NCI-H2227 (cell line): ENCODE data around the gene GID8.
A peak's percentile ranks its signal among the peaks of the same experiment; 100 is the strongest.
"Not testable (repeated sequence)": the region's sequence is repeated elsewhere in the genome, so short reads cannot be mapped to it uniquely, and the experiment has no call there.

Experiments
- DNase-seq: peaks from one replicate; lab custom pipeline; 2025; ENCODE audit not compliant: unreplicated experiment; lab: John Stamatoyannopoulos, UW

GID8 gene

GRCh38 chr20:62921119-62921687 is 16.7 kb upstream of the GID8 start:
- peak; percentile 74 for DNase-seq

DNA sequence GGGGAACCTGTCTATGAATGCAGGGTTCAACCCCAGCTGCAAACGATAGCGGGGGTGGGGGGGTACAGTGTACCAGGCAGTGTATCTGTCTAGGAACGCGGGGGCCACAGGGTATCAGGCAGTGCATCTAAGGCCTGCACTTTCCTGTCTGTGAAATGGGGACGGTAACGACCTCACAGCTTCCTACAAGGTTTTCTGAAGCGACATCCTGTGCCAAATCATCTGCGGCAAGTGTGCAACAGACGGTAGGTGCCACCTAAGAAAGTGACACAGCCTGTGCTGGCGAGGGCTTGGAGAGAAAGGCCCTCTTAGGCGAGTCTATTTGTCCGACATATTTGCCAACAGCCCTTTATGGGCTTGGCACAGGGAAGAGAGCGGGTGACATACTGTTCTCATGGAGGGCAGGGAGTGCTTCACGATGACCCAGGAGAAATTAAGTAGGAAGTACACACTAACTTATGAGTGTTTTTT is 15.5 kb upstream of the GID8 start:
- DNase-seq, result no peak

DNA sequence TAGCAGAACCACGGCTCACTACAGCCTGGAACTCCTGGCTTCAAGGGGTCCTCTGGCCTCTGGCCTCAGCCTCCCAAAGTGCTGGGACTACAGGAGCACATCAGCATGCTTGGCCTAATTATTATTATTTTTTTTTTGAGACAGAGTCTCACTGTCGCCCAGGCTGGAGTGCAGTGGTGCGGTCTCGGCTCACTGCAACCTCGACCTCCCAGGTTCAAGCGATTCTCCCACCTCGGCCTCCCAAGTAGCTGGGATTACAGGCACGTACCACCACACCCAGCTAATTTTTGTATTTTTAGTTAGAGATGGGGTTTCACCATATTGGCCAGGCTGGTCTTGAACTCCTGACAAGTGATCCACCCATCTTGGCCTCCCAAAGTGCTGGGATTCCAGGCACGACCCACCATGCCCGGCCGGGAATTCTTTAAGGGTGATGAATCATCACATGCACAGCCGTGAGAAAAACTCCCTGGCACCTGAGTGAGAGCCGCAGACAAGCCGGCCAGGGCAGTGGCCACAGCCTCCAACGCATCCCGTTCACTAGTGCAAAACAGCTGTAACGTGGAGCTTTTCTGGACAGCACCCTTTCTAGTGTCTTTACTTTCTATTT is 14.8 kb upstream of the GID8 start:
- not testable (repeated sequence) for DNase-seq

DNA sequence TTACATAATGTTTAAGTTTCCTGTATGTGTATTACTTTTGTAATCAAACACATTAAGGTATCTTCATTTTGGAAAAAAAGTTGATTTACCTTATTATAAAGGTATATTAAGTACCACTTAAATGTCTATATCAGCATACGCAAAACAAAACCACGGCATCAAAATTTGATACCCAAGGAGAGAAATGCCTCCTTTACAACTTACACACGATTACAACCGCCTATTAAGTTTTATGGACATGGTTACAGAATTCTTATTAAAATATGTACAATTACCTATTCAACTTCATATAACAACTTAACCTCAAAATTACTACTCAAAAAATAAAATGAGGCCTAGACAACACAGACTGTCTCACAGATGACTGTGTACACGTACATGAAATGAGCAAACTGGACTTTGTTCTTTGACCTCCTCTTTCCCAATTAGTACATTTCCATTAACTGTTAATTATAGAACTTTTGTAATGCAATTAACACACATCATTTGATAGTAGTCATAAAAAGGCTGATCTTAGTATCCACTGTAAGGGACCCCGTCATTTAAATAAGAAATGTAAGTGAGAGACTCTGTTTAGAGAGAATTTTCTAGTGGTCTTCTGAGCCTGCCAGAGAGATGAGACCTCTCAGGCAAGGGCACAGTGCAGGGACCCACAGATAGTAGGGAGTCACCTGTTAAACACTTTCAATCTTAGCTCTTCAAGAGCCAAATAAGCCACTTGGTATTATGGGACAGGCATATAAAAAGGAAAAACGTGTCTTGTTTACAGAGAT is 14.1 kb upstream of the GID8 start:
- no peak for DNase-seq

- DNase-seq, result peak; percentile 47
Observed at GRCh38 chr20:62924442-62925075, 13.4 kb upstream of the GID8 start.

- no peak for DNase-seq
Observed at GRCh38 chr20:62925076-62925419, 12.9 kb upstream of the GID8 start.

DNA sequence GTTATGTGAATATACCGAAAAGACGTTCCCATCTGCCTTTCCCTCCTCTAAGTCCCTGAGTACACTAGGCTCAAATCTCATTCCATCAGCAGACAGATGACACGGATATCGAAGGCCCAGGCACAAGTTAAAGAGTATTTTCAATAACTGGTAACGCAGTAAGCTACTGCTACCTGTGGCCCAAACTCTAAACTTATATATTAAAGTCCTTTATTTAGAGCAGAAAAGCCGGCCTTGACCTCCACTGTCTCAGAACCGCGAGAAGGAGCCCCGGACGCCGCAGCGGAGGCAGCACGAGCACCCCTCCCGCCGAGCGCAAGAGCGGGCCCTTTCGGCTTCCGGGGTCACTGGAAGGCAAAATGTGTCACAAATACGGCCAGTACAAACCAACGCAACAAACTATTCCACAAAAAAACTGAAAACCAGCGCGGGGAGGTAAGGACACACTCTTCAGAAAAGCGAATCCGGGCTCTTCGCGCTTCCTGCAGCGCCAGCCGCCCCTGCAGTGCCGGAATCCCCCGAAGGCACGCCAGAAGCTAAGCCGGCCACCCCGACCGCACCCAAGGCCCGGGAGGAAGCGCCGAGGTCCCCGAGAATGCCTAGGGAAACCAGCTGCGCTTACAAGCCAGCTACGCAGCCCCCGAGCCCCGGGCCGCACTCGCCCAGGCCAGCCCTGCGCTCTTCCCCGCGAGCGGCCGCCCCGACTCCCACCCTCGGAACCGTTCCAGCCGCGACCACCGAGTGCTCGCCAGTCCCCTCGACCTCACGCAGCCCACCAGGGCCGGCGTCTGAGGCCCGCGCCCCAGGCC is 12.3 kb upstream of the GID8 start:
- DNase-seq, result peak; percentile 57

GRCh38 chr20:62926229-62927127 is 11.5 kb upstream of the GID8 start, which contains the start of gene DIDO1:
Gene DIDO1, minus strand, starts transcription at chr20:62926505.
- DNase-seq, result peak; percentile 95

DNA sequence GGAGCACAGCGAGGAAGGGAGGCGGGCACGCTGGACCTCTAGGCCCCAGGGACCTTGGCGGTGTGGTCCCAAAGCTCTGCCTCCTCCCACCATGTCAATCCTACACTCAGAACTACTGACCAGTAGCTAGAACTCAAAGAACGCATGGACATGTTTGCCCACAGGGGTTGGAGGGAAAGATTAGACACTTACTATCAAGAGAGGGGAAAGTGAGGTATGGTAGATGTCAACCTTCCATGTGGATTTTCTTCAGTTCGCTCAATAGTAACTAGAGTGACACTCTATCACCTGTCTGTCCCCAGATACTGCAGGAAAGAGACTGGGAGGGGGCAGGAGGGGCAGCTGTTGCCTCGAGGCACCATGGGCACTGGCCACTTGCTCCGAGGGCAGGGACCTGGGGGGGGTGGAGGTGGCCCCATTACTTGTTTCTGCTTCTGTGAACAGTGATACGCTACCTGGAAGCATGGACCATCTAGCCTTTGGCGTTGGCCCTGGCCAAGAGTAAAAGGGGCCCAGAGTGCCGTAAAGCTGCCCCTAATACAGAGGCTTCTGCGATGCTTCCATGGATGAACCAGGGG is 10.7 kb upstream of the GID8 start:
- no peak for DNase-seq

- no peak for DNase-seq
Observed at GRCh38 chr20:62928246-62928939, 9.6 kb upstream of the GID8 start.

- peak; percentile 63 for DNase-seq
Observed at GRCh38 chr20:62929051-62929538, 8.9 kb upstream of the GID8 start.

DNA sequence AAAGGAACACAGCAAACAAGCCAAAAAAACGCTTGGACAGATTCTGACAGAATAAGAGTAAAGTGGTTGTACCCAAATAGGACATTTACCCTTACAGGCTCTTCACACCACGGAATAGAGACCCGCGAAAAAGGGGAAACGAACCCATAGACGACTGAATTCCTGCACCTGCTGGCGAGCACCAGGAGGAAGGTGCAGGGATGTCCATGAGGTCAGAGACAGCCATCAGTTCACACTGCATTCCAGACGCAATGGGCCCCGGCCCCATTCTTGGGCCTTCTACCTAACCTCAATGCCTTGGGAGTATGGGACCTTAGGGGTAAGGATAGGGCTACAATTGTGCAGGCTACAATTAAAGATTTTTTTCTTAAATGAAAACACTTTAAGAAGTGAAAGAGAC is 6.5 kb upstream of the GID8 start:
- DNase-seq, result no peak

DNA sequence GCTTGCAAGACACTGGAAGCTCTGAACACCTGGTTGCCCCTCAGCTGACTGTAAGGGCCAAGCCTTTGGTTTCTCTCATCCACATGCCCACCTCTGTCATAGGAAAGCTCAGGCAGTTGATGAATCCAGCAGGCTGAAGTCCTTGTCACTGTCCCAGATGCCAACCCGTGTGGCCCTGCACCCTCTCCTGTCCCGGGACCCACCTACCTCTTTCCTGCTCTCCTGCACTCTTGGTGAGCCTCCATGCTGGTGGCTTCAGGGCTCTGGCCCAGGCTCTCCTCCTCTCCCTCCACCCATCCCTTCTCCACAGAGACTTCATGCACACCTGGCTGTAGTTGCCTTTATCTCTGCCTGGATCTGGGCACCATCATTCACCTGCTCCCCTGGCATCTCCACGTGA is 4.0 kb upstream of the GID8 start:
- DNase-seq, result no peak

- no peak for DNase-seq
Observed at GRCh38 chr20:62935204-62935967, 2.6 kb upstream of the GID8 start.

GRCh38 chr20:62935968-62936585 is 1.9 kb upstream of the GID8 start:
- no peak for DNase-seq

- DNase-seq, result peak; percentile 99
Observed at GRCh38 chr20:62937268-62938104, 461 bp upstream of the GID8 start.

DNA sequence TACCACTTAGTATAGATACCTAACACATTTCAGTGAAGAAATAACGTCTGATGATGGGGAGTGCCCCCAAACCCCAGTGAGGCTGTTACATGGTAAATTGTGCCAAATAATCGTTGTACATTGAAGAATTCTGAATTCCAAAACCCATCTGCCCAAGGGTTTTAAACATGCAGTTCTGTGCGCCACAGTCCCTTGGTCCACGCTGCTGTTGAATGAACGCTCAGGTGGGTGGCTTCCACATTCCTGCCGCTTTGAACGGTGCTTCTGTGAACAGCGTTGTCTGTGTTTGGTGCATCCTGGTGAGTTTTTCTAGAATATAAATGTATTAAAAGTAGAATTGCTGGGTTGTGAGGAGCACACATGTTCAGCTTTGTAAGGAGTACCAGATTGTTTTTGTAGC is 2.9 kb downstream of the GID8 start:
- no peak for DNase-seq
